ENCODE data around the gene CDH4. TPM values are rescaled to one million over a fixed set of nuclear protein-coding genes. Genes with fewer than 3 reads are reported as not detected.

CDH4 gene
- total RNA-seq, 2 donors from 2014 or later: 0.07 to 0.94 TPM

DNA sequence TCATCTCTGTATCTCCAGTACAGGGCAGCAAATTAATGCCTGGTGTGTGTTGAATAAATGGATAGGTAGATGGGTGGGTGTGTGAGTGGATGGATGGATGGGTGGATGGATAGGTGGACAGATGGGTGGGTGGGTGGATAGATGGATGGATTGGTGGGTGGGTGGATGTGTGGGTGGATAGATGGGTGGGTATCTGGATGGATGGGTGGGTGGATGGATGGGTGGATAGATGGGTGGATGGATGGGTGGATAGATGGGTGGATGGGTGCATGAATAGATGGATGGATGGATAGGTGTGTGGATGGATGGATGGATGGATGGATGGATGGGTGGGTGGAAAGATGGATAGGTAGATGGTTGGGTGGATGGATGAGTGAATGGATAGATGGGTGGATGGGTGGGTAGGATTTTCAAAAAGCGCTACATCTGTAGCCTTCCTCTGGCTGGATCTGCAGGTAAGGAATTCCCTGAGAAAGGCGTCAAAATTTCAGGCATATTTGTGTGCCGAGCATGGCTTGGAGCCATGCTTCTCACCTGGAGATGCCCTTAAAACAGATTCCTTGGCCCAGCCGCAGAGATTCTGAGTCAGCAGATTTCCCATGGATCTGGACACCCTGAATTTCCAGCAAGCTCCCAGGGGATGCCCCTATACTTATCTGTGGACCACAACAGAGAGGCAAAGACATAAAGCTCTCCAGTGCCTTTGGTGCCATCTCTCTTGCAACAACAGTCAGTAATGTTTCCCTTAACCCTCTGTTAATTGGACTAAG is 177.6 kb downstream of the CDH4 start:
- Histone ChIP-seq H3K9me3 (no peaks in the 10 kb centered on the region), H3K27me3 (no peaks in the 10 kb centered on the region), H3K4me3 (no peak overlapping the region), H3K4me1 (no peaks in the 10 kb centered on the region), H3K36me3 (no peaks in the 10 kb centered on the region), H3K27ac (no peak overlapping the region)
- TF ChIP-seq CTCF (IDR thresholded peaks at IDR 0.05): no peak
- DNase-seq (ENCODE audit: low spot score): no peak

GRCh38 chr20:61430228-61430624 is 178.2 kb downstream of the CDH4 start:
- no peak overlapping the region for H3K27ac ChIP-seq
- no peak for DNase-seq (ENCODE audit: low spot score)

GRCh38 chr20:61433176-61433575 is 181.1 kb downstream of the CDH4 start:
- no peaks in the 10 kb centered on the region for H3K27me3 ChIP-seq
- DNase-seq (ENCODE audit: low spot score): no peak
- no peaks in the 10 kb centered on the region for H3K9me3 ChIP-seq
- no peak for TF ChIP-seq CTCF (IDR thresholded peaks at IDR 0.05)
- H3K4me3 ChIP-seq: no peak overlapping the region
- H3K27ac ChIP-seq: no peak overlapping the region
- H3K36me3 ChIP-seq: no peaks in the 10 kb centered on the region
- peaks cover 0 to 3% of the 10 kb centered on the region in 2 donors for H3K4me1 ChIP-seq

More at GRCh38 chr20:61430228-61430624, 178.2 kb downstream of the CDH4 start:
- Histone ChIP-seq H3K27me3 (no peaks in the 10 kb centered on the region), H3K9me3 (no peaks in the 10 kb centered on the region), H3K4me3 (no peak overlapping the region), H3K4me1 (no peaks in the 10 kb centered on the region), H3K36me3 (no peaks in the 10 kb centered on the region)
- TF ChIP-seq CTCF (IDR thresholded peaks at IDR 0.05): no peak

DNA sequence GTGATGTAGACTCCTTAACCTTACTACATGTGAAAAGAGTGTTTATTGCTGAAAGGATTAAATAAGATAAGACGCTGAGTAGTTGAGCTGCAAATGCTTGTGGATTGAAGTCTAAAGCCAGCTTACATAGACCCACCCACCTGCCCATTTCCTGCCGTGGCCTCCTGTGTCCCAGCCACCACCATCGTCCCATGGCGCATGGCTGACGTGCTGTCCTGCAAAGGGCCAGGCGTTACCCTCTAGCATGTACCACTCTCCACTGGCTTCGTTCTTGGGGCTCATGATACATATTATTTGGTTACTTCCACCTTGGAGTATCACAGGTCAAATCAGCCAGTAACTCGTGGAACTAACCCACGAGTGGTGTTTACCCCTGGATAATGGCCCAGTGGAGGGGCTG is 181.8 kb downstream of the CDH4 start:
- H3K9me3 ChIP-seq: no peaks in the 10 kb centered on the region
- TF ChIP-seq CTCF (IDR thresholded peaks at IDR 0.05): no peak
- DNase-seq (ENCODE audit: low spot score): no peak
- no peak overlapping the region for H3K27ac ChIP-seq
- H3K4me3 ChIP-seq: no peak overlapping the region
- H3K27me3 ChIP-seq: no peaks in the 10 kb centered on the region
- H3K4me1 ChIP-seq: peaks cover 0 to 3% of the 10 kb centered on the region in 2 donors
- no peaks in the 10 kb centered on the region for H3K36me3 ChIP-seq

GRCh38 chr20:61434341-61434781 is 182.3 kb downstream of the CDH4 start:
- no peak for DNase-seq (ENCODE audit: low spot score)
- H3K4me1 ChIP-seq: peaks cover 0 to 3% of the 10 kb centered on the region in 2 donors

More at GRCh38 chr20:61434341-61434781, 182.3 kb downstream of the CDH4 start:
- H3K4me3 ChIP-seq: no peak overlapping the region
- H3K36me3 ChIP-seq: no peaks in the 10 kb centered on the region
- TF ChIP-seq CTCF (IDR thresholded peaks at IDR 0.05): no peak
- no peaks in the 10 kb centered on the region for H3K9me3 ChIP-seq
- H3K27ac ChIP-seq: no peak overlapping the region
- no peaks in the 10 kb centered on the region for H3K27me3 ChIP-seq
